OCI-LY7 (cell line): ENCODE results near the gene UBXN6. TPM values are rescaled to one million over a fixed set of nuclear protein-coding genes. Genes with fewer than 3 reads are reported as not detected.

ENCODE experiments used
- BruUV-seq: library from RNA; stranded (reverse); fragments of 400-500 nt; replicated peaks from 2 replicates; lab custom pipeline; 2021; lab: Mats Ljungman, UMichigan
- CTCF ChIA-PET: fragments of 300-600 bp; sonication (Branson Sonifier 250); formaldehyde crosslinking; loops from one replicate; lab custom pipeline; 2022; ENCODE audit warnings: antibody characterized with exemption; ENCODE audit not compliant: unreplicated experiment; lab: Charles Lee
- POLR2A ChIA-PET: fragments of 300-600 bp; sonication (Branson Sonifier 250); formaldehyde crosslinking; loops from one replicate; lab custom pipeline; 2022; ENCODE audit warnings: antibody characterized with exemption; lab: Charles Lee
- DNase-seq: peaks from one replicate; pipeline ENCODE4 v3.0.0-alpha.2; 2015; ENCODE audit warnings: low spot score
- H2AFZ ChIP-seq: fragments of 200-600 bp; sonication (generic), shearing (Covaris generic); 2 replicates; pipeline ENCODE4 v1.6.1; 2014; ENCODE audit warnings: mild to moderate bottlenecking, antibody characterized with exemption, low read length, moderate library complexity
- H3K27ac ChIP-seq: fragments of 200-600 bp; sonication (generic); 2 replicates; pipeline ENCODE4 v1.5.1; 2014; ENCODE audit warnings: mixed run types, low read depth, mild to moderate bottlenecking, moderate library complexity, low read length, inconsistent platforms; ENCODE audit not compliant: poor library complexity, severe bottlenecking
- H3K36me3 ChIP-seq: fragments of 200-600 bp; sonication (generic); 2 replicates; pipeline ENCODE4 v1.6.1; 2014; ENCODE audit warnings: mild to moderate bottlenecking, antibody characterized with exemption, low read length, moderate library complexity, mixed read lengths; ENCODE audit not compliant: insufficient read depth
- H3K4me1 ChIP-seq: fragments of 200-600 bp; sonication (generic); 2 replicates; pipeline ENCODE4 v1.5.1; 2014; ENCODE audit warnings: mild to moderate bottlenecking, low read length; ENCODE audit not compliant: insufficient read depth, poor library complexity, severe bottlenecking
- H3K4me2 ChIP-seq: fragments of 200-600 bp; sonication (generic); 2 replicates; pipeline ENCODE4 v1.6.1; 2014; ENCODE audit warnings: mild to moderate bottlenecking, low read length
- H3K4me3 ChIP-seq: fragments of 200-600 bp; sonication (generic); 2 replicates; pipeline ENCODE4 v1.5.1; 2014; ENCODE audit warnings: mild to moderate bottlenecking, low read depth, low read length; ENCODE audit not compliant: poor library complexity, severe bottlenecking
- H3K79me2 ChIP-seq: fragments of 200-600 bp; sonication (generic); 2 replicates; pipeline ENCODE4 v1.6.1; 2016; ENCODE audit warnings: low read depth, mild to moderate bottlenecking, low read length, moderate library complexity, mixed read lengths; ENCODE audit not compliant: insufficient read depth
- H3K9me2 ChIP-seq: fragments of 200-600 bp; sonication (generic); 2 replicates; pipeline ENCODE4 v1.6.1; 2016; ENCODE audit warnings: mild to moderate bottlenecking, low read length, mixed read lengths; ENCODE audit not compliant: insufficient read depth
- H3K9me3 ChIP-seq: fragments of 200-600 bp; sonication (generic); 2 replicates; pipeline ENCODE4 v1.6.1; 2014; ENCODE audit warnings: mild to moderate bottlenecking, mixed run types, low read length, mixed read lengths
- H4K20me1 ChIP-seq: fragments of 200-600 bp; sonication (generic); 2 replicates; pipeline ENCODE4 v1.6.1; 2014; ENCODE audit warnings: mild to moderate bottlenecking, antibody characterized with exemption, low read length, moderate library complexity, mixed read lengths; ENCODE audit not compliant: insufficient read depth
- EZH2phosphoT487 ChIP-seq: fragments of 200-600 bp; sonication (generic); IDR thresholded peaks from 2 replicates; pipeline ENCODE4 v1.6.1; 2018; ENCODE audit warnings: low read depth, borderline replicate concordance, mild to moderate bottlenecking, mixed run types, antibody characterized with exemption, low read length, moderate library complexity, mixed read lengths
- intact Hi-C: fragments of 100-400 bp; cut with micrococcal nuclease; formaldehyde crosslinking; loops from one replicate; pipeline ENCODE4 v1.10.0; 2022; ENCODE audit not compliant: unreplicated experiment
- total RNA-seq, 2 experiments: library from RNA; depleted of rRNA in 1 of 2; stranded (reverse); fragments of >200 nt in 1 of 2; shearing (Covaris generic) in 1 of 2; gene quantifications; 2 replicates each; pipeline ENCODE4 v1.2.3, GENCODE V29; 2014 to 2022
- TF ChIP-seq, protein P1 (sequence below): fragments of 200-600 bp; sonication (generic); conservative IDR thresholded peaks from 2 replicates; pipeline ENCODE4 v1.5.1; 2014; ENCODE audit warnings: mild to moderate bottlenecking, antibody characterized with exemption, low read length, moderate library complexity, mixed read lengths

The UBXN6 gene
- total RNA-seq, 2 experiments from 2014 or later, result 43.5 to 57.0 TPM

DNA sequence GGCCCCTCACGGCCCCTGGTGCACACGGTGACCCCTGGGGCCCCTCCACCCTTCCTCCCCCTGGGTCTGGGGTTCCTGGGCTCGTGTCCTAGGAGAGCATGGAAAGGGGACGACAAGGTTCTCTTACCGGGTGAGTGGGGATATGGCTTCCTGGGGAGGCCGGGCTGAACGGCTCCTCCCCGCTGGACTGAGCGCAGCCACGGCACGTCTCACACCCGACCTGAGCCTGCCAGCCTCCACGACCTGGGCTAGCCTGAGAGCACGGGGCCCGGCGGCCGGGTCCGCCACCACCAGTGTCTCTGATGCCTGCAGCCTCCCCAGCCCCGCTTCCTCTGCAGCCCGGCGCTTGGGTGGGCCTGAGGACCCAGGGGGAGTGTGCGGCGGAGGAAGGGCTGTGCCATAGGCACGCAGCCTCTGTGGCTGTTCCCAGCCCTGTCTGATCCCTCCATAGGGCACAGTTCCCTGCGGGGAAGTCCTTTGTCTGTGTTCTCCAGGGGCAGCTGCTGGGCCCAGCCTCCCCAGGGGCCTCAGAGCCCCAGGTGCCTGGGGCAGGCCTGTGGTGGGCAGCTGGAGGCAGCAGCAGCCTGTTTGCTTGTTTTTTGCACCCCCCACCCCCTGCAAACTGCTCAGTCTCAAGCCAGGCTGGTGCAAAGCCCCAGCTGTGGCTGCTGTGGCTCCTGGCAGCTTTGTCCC, 45.7 kb upstream of the UBXN6 start:
- Histone ChIP-seq H3K4me2 (no peak overlapping the region), H4K20me1 (no peaks in the 10 kb centered on the region), H3K79me2 (no peaks in the 10 kb centered on the region), H3K4me1 (no peaks in the 10 kb centered on the region), H2AFZ (no peak overlapping the region), H3K27ac (no peak overlapping the region), H3K9me2 (no peaks in the 10 kb centered on the region), H3K9me3 (no peaks in the 10 kb centered on the region), H3K36me3 (peaks cover 18% of the 10 kb centered on the region), H3K4me3 (no peak overlapping the region)
- DNase-seq, result no peak
- POLR2A ChIA-PET, result no interaction called here
- intact Hi-C loops, result no loop called here
- TF ChIP-seq, protein P1, sequence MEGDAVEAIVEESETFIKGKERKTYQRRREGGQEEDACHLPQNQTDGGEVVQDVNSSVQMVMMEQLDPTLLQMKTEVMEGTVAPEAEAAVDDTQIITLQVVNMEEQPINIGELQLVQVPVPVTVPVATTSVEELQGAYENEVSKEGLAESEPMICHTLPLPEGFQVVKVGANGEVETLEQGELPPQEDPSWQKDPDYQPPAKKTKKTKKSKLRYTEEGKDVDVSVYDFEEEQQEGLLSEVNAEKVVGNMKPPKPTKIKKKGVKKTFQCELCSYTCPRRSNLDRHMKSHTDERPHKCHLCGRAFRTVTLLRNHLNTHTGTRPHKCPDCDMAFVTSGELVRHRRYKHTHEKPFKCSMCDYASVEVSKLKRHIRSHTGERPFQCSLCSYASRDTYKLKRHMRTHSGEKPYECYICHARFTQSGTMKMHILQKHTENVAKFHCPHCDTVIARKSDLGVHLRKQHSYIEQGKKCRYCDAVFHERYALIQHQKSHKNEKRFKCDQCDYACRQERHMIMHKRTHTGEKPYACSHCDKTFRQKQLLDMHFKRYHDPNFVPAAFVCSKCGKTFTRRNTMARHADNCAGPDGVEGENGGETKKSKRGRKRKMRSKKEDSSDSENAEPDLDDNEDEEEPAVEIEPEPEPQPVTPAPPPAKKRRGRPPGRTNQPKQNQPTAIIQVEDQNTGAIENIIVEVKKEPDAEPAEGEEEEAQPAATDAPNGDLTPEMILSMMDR, result no peak
- no peak for TF ChIP-seq EZH2phosphoT487
- CTCF ChIA-PET, result no interaction called here
- BruUV-seq, result no TSS peak

DNA sequence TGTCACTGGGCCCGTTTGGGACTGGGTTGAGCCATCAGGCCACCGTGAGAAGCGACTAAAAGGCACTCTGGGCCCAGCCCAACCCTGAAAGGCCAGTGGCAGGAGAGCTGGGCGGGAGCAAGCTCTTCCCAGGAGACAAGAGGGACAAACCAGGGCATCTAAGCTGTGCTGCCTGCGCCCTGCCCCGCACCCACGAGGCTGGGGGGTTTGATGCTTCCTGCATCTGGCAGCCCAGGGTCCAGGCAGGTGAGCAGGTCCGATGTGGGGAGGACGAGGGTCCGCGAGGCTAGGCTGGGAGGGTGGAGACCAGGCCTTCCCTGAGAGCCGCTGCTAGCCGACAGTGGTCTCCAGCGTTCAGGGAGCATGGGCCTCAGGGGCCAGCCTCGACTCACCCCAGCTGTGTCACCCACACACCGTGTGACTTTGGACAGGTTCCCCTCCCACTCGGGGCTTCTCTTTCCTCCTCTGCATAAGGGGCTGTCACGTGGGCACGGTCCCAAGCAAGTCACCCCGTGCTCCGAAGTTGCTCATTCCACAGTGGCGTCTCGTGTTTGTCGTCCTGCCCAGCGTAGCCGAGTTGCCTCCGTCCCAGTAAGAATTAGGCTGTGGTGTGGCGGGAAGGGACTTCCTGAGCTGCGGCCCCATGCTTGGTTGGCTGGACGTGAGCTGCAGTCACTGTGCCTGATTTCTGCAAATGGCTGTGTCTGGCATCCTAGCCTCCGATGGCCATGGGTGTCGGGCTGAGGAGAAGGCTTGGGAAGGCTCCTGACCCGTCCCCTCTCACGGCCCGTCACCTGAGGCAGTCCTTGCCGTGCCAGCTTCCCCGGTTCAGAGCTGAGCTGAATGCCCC, 44.9 kb upstream of the UBXN6 start:
- no peak for TF ChIP-seq EZH2phosphoT487
- TF ChIP-seq, protein P1, result no peak
- no peaks in the 10 kb centered on the region for H3K4me1 ChIP-seq
- H3K27ac ChIP-seq, result no peak overlapping the region
- peaks cover 25% of the 10 kb centered on the region for H3K36me3 ChIP-seq
- no peak overlapping the region for H2AFZ ChIP-seq
- CTCF ChIA-PET, result no interaction called here
- no peak for DNase-seq
- no peak overlapping the region for H3K4me3 ChIP-seq
- no TSS peak for BruUV-seq
- no peaks in the 10 kb centered on the region for H4K20me1 ChIP-seq
- H3K79me2 ChIP-seq, result no peaks in the 10 kb centered on the region
- no peaks in the 10 kb centered on the region for H3K9me3 ChIP-seq
- POLR2A ChIA-PET, result no interaction called here
- H3K9me2 ChIP-seq, result no peaks in the 10 kb centered on the region
- no peak overlapping the region for H3K4me2 ChIP-seq
- intact Hi-C loops, result no loop called here

DNA sequence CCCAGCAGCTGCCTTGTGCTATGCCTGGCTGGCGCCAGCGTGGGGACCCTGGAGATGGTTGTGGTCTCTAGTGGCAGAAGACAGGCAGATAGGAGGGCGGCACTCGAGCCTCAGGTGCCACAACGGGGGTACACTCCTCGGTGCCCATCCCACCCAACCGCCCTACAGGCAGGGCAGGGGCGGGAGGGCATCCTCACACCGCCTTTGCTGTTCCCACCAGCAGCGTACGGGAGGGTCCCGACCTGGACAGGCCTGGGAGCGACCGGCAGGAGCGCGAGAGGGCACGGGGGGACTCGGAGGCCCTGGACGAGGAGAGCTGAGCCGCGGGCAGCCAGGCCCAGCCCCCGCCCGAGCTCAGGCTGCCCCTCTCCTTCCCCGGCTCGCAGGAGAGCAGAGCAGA, 44.1 kb upstream of the UBXN6 start:
- Histone ChIP-seq H3K4me1 (no peaks in the 10 kb centered on the region), H3K9me3 (no peaks in the 10 kb centered on the region), H3K4me3 (no peak overlapping the region), H3K9me2 (no peaks in the 10 kb centered on the region), H4K20me1 (no peaks in the 10 kb centered on the region), H3K4me2 (no peak overlapping the region), H2AFZ (no peak overlapping the region), H3K27ac (no peak overlapping the region), H3K36me3 (peaks cover 29% of the 10 kb centered on the region), H3K79me2 (no peaks in the 10 kb centered on the region)
- ChIA-PET POLR2A (no interaction called here), CTCF (no interaction called here)
- BruUV-seq, result no TSS peak
- intact Hi-C loops, result no loop called here
- DNase-seq, result no peak
- TF ChIP-seq EZH2phosphoT487, result no peak
- TF ChIP-seq, protein P1, result no peak
